MM.1S (cell line): ENCODE measurements around the gene LIPH.

Source experiments
- DNase-seq: peaks from one replicate; pipeline ENCODE4 v3.0.0-alpha.2; 2015
- H2AFZ ChIP-seq: fragments of 300-600 bp; sonication (generic); 2 replicates; pipeline ENCODE4 v1.6.0; 2016; ENCODE audit warnings: antibody characterized with exemption, low read length
- H3F3A ChIP-seq: fragments of 300-600 bp; sonication (generic); 2 replicates; pipeline ENCODE4 v1.6.1; 2016; ENCODE audit warnings: mild to moderate bottlenecking, antibody characterized with exemption, low read length, moderate library complexity, mixed read lengths; ENCODE audit not compliant: insufficient read depth
- H3K27ac ChIP-seq: fragments of 300-600 bp; sonication (generic); 2 replicates; pipeline ENCODE4 v1.5.1; 2016; ENCODE audit warnings: mild to moderate bottlenecking, low read length
- H3K27me3 ChIP-seq: fragments of 300-600 bp; sonication (generic); replicated peaks from 2 replicates; pipeline ENCODE4 v1.6.0; 2016; ENCODE audit warnings: low read length; ENCODE audit not compliant: insufficient read depth
- H3K36me3 ChIP-seq: fragments of 300-600 bp; sonication (generic); replicated peaks from 2 replicates; pipeline ENCODE4 v1.6.1; 2016; ENCODE audit warnings: mild to moderate bottlenecking, low read length, mixed read lengths; ENCODE audit not compliant: insufficient read depth
- H3K4me1 ChIP-seq: fragments of 300-600 bp; sonication (generic); 2 replicates; pipeline ENCODE4 v1.6.1; 2016; ENCODE audit warnings: low read length, mixed read lengths
- H3K4me2 ChIP-seq: fragments of 300-600 bp; sonication (generic); 2 replicates; pipeline ENCODE4 v1.6.0; 2016; ENCODE audit warnings: low read depth, low read length
- H3K4me3 ChIP-seq: fragments of 300-600 bp; sonication (generic); 2 replicates; pipeline ENCODE4 v1.5.1; 2016; ENCODE audit warnings: low read length, mixed read lengths
- H3K79me2 ChIP-seq: fragments of 300-600 bp; sonication (generic); 2 replicates; pipeline ENCODE4 v1.6.1; 2016; ENCODE audit warnings: mixed run types, low read length, mixed read lengths
- H3K9ac ChIP-seq: fragments of 300-600 bp; sonication (generic); 2 replicates; pipeline ENCODE4 v1.6.1; 2016; ENCODE audit warnings: low read length, mixed read lengths
- H3K9me2 ChIP-seq: fragments of 300-600 bp; sonication (generic); replicated peaks from 2 replicates; pipeline ENCODE4 v1.6.1; 2016; ENCODE audit warnings: mild to moderate bottlenecking, low read length, mixed read lengths; ENCODE audit not compliant: insufficient read depth
- H3K9me3 ChIP-seq: fragments of 300-600 bp; sonication (generic); replicated peaks from 2 replicates; pipeline ENCODE4 v1.6.1; 2016; ENCODE audit warnings: mild to moderate bottlenecking, low read length, mixed read lengths; ENCODE audit not compliant: insufficient read depth
- H4K20me1 ChIP-seq: fragments of 300-600 bp; sonication (generic); 2 replicates; pipeline ENCODE4 v1.6.1; 2016; ENCODE audit warnings: mild to moderate bottlenecking, low read length, moderate library complexity, mixed read lengths; ENCODE audit not compliant: insufficient read depth
- EZH2 ChIP-seq: fragments of 300-600 bp; sonication (generic); optimal IDR thresholded peaks from 2 replicates; pipeline ENCODE3; 2017; ENCODE audit warnings: low read depth, mild to moderate bottlenecking, antibody characterized with exemption, low read length, mixed read lengths
- EZH2phosphoT487 ChIP-seq: fragments of 300-600 bp; sonication (generic); IDR thresholded peaks from 2 replicates; pipeline ENCODE4 v1.6.1; 2018; ENCODE audit warnings: antibody characterized with exemption, low read length
- TF ChIP-seq, protein P1 (sequence below): fragments of 300-600 bp; sonication (generic); IDR thresholded peaks from 2 replicates; pipeline ENCODE4 v1.5.1; 2016; ENCODE audit warnings: antibody characterized with exemption, low read length, mixed read lengths

The LIPH gene

GRCh38 chr3:185539934-185540333, 12.5 kb downstream of the LIPH start:
- TF ChIP-seq, protein P1, sequence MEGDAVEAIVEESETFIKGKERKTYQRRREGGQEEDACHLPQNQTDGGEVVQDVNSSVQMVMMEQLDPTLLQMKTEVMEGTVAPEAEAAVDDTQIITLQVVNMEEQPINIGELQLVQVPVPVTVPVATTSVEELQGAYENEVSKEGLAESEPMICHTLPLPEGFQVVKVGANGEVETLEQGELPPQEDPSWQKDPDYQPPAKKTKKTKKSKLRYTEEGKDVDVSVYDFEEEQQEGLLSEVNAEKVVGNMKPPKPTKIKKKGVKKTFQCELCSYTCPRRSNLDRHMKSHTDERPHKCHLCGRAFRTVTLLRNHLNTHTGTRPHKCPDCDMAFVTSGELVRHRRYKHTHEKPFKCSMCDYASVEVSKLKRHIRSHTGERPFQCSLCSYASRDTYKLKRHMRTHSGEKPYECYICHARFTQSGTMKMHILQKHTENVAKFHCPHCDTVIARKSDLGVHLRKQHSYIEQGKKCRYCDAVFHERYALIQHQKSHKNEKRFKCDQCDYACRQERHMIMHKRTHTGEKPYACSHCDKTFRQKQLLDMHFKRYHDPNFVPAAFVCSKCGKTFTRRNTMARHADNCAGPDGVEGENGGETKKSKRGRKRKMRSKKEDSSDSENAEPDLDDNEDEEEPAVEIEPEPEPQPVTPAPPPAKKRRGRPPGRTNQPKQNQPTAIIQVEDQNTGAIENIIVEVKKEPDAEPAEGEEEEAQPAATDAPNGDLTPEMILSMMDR = no peak
- TF ChIP-seq EZH2 (no peak), EZH2phosphoT487 (no peak)
- no peak overlapping the region for H3K4me3 ChIP-seq
- H3K79me2 ChIP-seq = no peaks in the 10 kb centered on the region
- H3K4me2 ChIP-seq = no peak overlapping the region
- H2AFZ ChIP-seq = no peak overlapping the region
- no peaks in the 10 kb centered on the region for H3K9me2 ChIP-seq
- DNase-seq = no peak
- H3F3A ChIP-seq = peaks cover 24% of the 10 kb centered on the region
- no peak overlapping the region for H3K27ac ChIP-seq
- H3K36me3 ChIP-seq = no peaks in the 10 kb centered on the region
- no peaks in the 10 kb centered on the region for H3K27me3 ChIP-seq
- H3K4me1 ChIP-seq = peaks cover 17% of the 10 kb centered on the region
- no peaks in the 10 kb centered on the region for H3K9me3 ChIP-seq
- no peak overlapping the region for H3K9ac ChIP-seq
- no peaks in the 10 kb centered on the region for H4K20me1 ChIP-seq

DNA sequence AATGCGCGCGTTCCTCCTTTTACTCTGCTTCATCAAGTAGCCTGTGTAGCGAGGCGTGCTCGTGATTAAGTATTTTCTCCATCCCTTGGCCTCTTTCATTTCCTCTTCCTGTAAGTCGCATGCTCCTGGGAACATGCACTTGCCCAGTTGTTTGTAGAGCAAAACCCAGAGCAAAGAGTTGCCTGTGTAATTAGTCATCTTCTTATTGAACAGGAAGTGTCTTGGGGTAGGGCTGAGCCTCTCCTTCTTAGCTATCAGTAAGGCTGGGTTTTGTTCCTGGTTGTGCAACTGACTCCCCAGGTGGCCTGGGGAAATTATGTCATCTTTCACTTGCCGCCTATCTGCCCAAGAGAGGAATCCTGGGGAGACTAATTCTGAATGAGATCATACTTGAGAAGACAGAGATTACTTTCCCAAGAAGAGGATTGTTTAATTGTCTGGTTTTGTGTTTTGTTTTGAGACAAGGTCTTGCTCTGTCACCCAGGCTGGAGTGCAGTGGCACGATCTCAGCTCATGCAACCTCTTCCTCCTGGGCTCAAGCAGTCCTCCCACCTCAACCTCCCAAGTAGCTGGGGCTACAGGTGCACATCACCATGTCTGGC, 14.9 kb downstream of the LIPH start:
- peak overlapping the region; percentile 89 for H2AFZ ChIP-seq
- peaks cover 24% of the 10 kb centered on the region for H3F3A ChIP-seq
- peak overlapping the region; percentile 18; the same call in 1 of the 2 replicates for H3K9ac ChIP-seq
- H3K36me3 ChIP-seq = no peaks in the 10 kb centered on the region
- H3K9me2 ChIP-seq = no peaks in the 10 kb centered on the region
- peak overlapping the region; percentile 69 for H3K4me2 ChIP-seq
- peak overlapping the region; percentile 73 for H3K27ac ChIP-seq
- H3K79me2 ChIP-seq = no peaks in the 10 kb centered on the region
- no peaks in the 10 kb centered on the region for H3K27me3 ChIP-seq
- H3K9me3 ChIP-seq = no peaks in the 10 kb centered on the region
- H3K4me3 ChIP-seq = peak overlapping the region; percentile 24; the same call in 1 of the 2 replicates
- DNase-seq = peak; percentile 89
- no peaks in the 10 kb centered on the region for H4K20me1 ChIP-seq
- no peak for TF ChIP-seq EZH2
- TF ChIP-seq, protein P1 = no peak
- no peak for TF ChIP-seq EZH2phosphoT487
- H3K4me1 ChIP-seq = peaks cover 17% of the 10 kb centered on the region

DNA sequence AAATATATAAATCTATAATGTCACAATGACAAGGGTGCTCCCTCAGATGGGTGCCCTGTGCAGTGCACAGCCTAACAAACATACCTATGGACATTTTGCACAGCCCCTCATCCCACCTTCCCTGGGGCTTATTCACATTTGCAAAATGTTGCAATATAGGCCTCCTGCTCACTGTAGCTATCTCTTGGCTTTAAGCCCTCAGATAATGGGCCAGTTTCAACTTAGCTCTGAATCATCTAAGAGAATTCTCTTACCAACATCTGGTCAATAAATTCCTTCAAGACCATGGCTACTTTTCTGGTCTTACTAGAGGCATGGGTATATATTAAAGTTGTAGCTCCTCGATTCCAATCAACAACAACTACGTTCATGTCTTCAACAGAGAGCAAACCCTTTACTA, 17.9 kb downstream of the LIPH start:
- no peaks in the 10 kb centered on the region for H3K27me3 ChIP-seq
- H2AFZ ChIP-seq = no peak overlapping the region
- no peaks in the 10 kb centered on the region for H4K20me1 ChIP-seq
- TF ChIP-seq EZH2phosphoT487 = no peak
- TF ChIP-seq EZH2 = no peak
- TF ChIP-seq, protein P1 = no peak
- H3K27ac ChIP-seq = no peak overlapping the region
- H3K4me3 ChIP-seq = no peak overlapping the region
- DNase-seq = no peak
- H3K79me2 ChIP-seq = no peaks in the 10 kb centered on the region
- H3K4me2 ChIP-seq = no peak overlapping the region
- no peaks in the 10 kb centered on the region for H3K36me3 ChIP-seq
- no peaks in the 10 kb centered on the region for H3K9me3 ChIP-seq
- no peak overlapping the region for H3K9ac ChIP-seq
- H3K4me1 ChIP-seq = peaks cover 17% of the 10 kb centered on the region
- H3K9me2 ChIP-seq = no peaks in the 10 kb centered on the region
- peaks cover 24% of the 10 kb centered on the region for H3F3A ChIP-seq
